ENCODE results near the gene MRGPRG.

DNA sequence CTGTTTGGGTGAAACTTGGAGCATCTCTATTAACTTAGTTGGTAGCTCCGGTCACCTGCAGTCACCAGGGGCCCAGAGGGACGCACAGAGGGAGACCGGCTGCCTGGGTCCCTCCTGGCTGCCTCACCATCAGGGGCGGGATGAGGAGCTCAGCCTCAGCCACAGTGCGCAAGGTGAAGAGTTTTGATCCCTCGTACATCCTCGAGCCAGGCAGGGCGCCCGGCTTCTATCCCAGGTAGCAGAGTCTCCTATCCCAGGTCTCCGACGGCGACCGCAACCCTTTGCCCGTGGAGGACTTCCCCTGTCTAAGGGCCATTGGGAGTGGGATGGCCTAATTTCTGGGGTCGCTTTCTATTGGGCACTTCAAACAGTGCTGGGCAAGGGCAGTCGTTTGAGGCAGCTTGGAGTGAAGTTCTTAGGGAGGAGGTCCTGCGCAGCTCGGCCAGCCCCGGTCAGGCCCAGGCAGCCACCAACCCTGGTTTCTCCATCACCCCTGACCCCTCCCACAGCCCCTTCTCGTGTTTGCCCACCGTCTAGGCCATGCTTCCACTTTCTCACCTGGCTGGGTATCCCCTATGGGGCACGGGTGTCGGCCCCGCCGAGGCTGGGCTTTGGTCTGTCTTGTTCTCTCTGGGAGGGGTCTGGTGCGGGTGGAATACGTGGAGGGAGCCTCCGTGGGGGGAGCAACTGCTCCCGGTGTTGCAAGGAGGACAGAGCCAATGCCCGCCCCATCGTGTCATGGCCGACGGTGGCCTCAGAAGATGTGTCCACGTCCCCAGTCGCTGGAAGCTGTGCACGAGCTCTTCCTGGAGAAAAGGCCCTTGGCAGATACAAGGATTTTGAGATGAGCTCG is 3.6 kb upstream of the MRGPRG start:
- TF ChIP-seq POLR2A (IDR thresholded peaks at IDR 0.05): no peak
- TF ChIP-seq, protein P1, sequence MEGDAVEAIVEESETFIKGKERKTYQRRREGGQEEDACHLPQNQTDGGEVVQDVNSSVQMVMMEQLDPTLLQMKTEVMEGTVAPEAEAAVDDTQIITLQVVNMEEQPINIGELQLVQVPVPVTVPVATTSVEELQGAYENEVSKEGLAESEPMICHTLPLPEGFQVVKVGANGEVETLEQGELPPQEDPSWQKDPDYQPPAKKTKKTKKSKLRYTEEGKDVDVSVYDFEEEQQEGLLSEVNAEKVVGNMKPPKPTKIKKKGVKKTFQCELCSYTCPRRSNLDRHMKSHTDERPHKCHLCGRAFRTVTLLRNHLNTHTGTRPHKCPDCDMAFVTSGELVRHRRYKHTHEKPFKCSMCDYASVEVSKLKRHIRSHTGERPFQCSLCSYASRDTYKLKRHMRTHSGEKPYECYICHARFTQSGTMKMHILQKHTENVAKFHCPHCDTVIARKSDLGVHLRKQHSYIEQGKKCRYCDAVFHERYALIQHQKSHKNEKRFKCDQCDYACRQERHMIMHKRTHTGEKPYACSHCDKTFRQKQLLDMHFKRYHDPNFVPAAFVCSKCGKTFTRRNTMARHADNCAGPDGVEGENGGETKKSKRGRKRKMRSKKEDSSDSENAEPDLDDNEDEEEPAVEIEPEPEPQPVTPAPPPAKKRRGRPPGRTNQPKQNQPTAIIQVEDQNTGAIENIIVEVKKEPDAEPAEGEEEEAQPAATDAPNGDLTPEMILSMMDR (IDR thresholded peaks at IDR 0.05): no peak

All from heart left ventricle (tissue), 13 donors.